Hematopoietic multipotent progenitor cell treated with erythropoietin and hydrocortisone succinate and interleukin-3 and kit ligand, for 15 days (in vitro differentiated cells): Measurements from ENCODE around the gene PSTPIP1.

Experiments
- DNase-seq: peaks from one replicate; pipeline ENCODE4 v3.0.0-alpha.2; 2015; ENCODE audit warnings: low spot score

The PSTPIP1 gene

DNA sequence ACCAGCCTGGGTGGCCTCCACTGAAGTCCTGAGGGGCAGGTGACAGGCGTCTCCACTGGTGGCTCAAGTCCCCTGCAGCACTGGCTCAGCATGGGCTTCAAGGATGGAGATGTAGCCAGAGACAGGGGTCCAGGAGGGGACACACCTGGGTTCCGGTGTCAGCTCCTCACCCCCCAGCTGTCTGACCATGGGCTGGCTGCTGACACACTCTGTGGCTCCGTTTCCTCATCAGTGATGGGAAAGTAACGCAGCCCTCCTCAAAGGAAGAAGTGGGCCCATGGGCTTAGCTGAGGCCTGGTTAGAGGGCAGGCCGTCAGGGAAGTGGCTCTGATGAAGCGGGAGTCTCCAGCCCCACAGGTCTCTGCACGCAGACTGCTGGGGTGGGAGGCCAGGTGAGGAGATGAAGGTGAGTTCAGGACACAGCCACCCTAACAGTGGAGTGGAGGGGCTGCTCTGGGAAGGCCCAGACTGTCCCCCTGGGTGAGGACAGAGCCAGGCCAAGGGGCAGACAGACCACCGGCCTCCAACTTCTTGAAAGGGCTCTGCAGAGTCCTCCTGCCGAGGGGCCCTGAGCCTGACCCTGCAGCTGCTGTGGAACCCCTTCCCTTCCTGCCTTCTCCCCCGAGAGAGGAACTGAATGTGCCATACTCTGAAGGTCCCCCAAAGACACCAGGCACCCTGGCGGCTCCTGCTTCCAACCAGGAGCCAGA, 24.0 kb downstream of the PSTPIP1 start:
- DNase-seq = no peak

DNA sequence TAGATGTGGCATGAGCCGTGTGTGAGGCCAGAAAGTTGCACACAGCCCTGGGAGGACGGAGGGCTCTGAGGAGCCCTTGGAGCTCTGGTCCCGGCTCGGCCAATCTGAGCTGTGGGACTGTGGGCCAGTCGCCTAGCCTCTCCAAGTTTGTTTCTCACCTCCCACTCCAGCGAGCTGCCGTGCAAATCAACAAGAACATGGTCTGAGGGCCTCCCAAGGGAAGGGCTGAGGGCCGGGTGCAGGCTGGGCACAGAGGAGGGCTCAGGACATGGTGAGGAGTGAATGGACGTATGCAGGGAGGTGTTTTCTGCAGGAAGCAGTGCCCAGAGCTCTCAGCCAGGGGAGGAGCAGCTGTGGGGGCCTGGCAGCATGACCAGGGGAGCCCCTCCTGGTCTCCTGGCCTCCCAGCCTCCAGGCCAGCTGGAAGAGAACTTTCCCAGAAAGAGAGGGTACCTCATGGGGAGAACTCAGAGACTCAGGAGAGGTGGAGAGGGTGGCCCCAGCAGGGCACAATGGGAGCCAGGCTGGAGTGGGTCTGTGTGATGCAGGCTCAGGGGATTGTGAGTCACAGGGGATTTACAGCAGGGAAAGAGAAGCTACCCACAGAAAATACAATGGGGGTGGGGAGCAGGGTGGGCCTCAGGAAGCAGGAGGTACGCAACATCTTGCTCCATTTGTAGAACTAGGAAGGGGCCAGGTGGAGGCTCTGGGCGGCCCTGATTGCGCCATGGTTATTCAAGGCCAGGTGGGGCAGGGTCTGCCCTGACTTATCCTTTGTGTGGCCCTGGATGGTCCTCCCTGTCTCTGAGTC, 24.8 kb downstream of the PSTPIP1 start:
- DNase-seq = no peak

DNA sequence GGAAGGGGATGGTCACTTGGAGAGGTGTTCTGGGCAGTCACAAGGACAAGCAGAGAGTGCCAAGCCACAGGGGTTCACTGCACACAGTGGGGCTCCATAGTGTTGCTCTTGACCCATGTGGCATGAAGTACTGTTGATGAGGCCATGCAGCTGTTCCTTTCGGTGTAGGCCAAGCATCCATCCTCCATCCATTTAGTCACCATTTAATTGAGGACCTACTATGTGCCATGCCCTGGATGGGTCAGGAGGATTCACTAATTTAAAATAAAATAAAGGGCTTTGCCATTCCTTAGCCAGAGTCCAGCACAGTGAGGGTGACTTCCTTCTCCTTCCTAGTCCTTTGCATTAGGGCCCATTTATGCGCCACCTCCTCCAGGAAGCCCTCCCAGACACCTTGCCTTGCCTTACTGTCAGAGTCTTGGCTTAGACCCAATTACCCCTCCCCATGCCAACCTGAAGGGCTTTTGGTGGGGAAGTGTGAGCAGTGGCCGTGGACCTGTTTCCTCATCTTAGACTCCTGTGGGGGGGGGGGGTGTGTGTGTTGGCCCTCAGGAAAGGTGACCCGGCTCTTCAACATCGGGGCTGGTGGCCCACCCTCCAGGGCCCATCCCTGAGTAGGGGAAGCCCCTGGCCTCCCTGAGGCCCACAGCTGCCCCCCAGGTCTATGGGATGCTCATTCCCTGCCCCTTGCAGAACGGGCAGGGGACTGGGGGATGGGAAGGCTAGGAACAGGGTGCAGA, 25.6 kb downstream of the PSTPIP1 start:
- DNase-seq = no peak

DNA sequence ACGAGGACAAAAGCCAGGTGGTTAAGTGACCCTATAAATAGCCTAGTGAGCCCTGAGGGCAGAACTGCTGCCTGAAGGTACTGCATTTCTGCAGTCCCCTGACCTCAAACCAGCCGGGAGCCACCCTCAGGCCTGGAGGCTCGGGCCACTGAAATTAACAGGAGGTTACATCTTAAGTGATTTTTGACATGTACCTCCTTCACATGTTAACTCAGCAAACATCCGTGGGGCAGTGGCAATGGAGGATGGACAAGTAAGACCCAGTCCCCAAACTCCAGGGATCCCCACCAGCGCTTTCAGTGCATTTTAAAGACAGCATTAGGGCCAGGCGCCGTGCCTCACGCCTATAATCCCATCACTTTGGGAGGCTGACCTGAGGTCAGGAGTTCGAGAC, 26.2 kb downstream of the PSTPIP1 start:
- no peak for DNase-seq

DNA sequence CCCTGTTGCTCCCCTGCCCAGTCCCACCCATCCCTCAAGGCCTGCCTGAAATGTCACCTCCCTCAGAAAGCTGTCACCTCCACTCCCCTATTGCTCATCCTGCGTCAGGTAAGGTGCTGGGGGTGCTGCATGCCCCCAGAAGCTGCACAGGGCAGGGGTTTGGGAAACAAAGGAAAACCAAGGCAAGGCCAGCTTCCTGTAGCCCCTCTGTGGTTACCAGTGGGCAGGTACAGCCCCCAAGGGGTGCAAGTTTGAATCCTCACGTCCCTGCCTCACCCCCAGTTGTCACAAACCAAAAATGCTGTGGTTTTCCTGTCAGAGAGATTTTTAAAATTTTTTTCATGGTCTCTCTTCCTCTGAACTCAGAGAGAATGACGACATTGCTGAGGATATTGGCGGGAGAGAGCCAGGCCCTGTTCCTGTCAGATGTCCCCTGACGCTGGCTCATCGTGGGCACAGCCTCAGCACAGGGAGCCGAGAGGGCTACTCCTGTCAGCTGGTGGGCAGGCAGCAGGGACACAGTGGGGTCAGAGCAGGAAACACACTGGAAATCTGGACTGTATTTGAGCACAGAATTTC, 27.0 kb downstream of the PSTPIP1 start:
- no peak for DNase-seq

DNA sequence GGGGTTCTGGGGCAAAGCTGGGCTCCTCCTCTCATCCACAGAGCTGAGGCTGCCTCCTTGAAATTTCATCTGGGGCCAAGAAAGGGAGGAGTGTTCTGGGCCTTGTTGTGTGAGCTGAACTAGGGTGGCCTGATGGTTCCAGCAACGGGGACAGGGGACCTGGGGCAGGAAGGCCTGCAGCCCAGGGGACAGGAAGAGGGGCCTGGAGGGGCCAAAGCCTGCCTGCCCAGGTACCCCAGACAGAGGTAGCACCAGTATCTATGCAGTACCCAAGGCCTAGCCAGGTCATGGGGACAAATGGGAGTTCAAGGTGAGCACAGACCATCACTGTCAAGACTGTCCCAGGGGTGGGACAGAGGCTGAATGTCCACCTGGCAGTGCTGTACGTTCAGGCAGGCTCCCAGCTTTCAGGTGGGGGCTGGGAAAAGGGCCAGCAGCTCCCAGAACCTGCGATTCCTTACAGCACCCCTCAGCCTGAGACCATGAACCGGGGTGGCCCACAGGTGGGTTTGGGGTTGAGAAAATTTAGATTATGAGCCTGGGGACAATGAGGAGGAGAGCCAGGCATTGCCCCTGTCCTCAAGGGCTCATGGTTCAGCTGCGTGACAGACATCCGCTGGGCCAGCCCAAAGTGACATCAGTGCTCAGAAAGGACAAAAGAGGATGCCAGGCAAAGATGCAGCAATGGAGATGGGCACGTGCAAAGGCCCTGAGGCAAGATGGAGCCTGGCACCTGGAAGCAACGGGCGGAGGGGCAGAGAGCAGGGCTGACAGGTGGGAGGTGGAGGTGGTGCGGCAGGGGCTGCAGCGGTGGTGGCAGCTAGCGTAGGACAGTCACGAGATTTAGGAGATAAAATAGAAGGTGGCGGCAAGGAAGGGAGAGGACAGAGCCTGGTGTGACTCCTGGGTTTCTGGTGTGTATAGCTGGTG, 28.0 kb downstream of the PSTPIP1 start:
- no peak for DNase-seq

DNA sequence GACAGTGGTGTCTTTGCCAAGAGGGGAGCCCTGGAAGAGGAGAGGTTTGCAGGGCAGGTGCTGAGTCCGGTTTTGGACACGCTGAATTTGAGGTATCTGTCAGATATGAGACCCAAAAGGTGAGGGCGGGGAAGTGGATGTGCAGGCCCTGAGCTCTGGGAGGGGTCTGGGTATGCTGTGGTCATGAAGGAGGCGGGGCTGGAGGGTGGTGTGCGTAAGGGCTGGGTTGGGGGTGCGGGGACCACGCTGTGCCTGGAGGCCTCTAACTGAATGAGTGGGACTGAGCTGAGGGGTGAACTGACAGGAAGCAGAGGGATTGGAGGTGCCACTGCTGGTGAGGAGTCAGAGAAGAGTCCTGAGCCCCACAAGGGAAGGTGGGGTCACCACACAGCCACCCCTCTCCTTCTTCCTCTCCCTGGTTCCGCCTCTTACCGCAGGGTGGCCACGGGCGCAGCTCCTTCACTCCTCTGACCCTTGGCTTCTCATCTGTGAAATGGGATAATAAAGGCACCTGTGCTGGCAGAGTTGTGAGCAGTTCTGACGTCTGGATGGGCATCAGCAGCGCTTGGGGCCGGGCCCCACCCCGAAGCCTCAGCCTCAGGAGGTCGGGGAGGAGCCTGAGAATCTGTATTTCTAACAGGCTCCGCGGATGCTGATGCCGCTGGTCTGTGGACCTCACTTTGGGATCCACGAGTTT, 28.8 kb downstream of the PSTPIP1 start:
- no peak for DNase-seq

DNA sequence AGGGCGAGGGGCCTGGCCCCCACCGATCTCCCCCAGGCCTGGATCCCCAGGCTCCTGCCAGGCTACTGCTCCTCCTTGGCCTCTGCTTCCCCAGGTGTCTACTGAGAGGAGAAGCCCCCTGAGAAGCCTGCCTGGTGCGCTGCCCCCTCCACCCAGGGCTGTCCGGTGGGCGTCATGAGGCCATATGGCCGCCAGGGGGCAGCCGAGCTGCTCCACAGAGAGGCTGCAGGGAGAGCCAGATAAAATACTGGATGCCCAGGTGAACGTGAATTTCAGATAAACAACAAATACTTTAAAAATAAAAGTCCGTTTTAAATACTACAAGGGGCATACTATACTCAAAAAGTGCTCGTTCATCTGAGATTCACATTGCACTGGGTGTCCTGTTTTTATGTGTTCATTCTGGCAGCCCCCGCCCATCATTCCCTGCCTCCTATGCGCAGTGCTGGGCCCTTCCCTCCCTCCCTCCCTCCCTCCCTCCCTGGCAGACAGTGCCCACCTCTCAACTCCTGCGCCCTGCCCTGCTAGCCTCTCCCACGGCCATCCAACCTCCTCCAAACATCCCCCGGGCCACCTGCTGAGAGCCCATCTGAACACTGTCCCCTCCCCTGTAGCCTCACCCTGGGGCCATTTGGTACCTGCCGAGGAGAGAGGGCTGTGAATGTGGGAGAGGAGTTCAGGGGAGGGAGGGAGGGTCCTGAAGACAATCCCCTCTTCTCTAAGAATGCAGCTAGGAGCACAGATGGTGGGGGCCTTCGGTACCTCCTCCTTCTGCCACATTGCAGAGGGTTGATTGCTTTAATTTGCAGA, 29.6 kb downstream of the PSTPIP1 start:
- peak; percentile 60 for DNase-seq

DNA sequence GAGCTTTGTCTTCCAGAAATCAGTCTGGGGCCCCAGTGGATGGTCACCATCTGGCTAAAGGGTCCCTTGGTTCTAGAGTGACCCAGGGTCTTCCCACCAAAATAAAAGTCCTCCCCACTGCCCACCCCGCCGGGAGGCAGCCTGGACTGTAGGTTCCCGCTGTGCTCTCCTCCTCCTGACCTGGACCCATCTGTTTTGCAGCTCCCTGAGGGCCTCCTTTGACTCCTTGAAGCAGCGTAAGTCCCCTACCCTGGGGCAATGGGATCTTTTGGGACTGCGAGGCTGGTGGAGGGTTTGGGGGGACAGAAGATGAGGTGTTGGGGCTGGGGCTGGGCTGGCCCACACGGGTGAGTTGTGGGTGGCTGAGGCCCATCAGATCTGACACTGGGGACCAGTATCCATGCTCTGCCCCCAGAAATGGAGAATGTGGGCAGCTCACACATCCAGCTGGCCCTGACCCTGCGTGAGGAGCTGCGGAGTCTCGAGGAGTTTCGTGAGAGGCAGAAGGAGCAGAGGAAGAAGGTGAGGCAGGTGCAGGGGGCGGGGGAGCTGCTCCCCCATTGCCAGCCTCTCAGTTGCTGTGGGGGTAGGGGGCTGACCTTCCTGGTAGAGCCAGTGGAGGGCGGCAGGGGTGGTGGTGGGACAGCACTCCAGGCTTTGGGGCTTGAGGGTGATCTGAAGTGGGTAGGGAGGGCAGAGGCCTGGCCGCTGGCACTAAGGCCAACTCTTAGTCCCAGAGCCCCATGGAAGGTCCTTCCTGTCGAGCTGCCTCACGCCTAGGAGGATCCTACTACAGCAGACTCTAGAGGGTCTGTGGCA, 30.4 kb downstream of the PSTPIP1 start:
- DNase-seq = no peak

DNA sequence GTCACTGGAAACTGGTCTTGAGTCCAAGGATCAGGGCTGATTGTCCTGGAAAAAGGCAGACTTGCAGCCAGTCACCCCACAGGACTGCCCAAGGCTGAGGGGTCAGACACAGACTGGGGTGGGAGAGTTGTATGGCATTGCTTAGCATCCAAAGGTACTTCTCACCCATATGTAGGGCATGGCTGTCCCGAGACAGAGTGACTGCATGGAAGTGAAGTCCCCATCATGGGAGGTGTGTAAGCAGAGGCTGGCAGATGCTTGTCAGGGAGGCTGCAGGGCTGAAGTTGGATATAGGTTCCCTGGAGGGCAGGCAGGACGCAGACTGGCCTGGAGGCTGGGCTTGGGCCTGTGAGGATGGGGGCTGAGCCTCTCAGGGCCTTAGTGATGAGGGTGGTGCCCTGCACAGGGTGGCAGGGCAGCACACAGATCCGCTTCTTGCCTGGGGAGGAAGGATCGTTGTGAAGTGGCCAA, 31.1 kb downstream of the PSTPIP1 start:
- no peak for DNase-seq

DNA sequence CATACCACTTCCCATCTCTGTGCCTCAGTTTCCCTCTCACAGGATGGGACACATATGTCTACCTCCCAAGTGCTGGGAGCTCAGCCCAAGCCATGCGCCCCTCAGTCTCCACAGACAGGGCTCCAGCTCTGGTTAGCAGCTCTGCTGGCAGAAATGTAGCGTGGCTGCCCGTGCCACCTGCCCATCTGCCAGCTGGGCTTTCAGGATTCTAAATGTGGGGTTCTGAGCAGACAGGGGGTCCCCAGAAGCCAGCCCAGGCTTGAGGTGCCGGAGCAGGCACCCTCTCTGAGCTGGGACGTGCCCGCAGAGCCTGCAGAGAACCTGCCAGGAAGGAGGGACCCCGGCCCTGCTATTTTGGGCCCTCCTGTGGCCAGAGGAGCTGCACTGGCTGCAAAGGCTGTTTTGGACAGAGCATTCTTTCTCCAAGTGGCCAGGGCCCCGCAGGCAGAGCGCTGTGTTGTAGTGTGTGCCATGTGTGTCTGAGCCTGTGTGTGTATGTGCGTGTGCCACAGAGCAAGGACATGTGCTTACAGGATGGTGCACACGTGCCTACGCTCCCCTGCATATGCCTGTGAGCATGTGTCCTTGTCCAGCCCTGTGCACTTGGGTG, 31.7 kb downstream of the PSTPIP1 start:
- DNase-seq = no peak

DNA sequence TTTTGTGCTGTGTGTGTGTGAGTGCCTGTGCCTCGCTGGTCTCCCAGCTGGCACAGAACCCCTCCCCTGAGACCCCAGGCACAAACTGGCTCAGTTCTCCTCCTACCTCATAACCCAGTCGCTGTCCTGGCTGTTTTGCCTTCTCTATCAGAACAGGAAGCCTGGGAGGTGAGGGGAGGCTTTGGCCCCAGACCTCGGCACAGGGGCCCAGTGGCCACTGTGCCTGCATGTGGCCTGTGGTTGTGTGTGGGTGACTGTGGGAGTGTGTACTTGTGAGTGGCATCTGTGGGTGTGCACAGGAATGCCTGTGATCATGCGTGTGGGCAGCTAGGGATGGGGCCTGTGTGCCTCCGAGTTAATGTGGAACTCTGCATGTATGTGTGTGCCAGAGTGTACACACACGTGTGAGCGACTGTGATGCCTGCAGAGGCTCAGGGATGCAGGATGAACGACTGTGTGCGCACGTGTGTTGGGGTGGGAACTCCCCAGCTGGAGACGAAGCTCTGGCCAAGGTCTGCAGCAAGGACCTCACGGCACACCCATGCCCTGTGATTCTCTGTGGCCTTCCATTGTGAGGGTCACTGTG, 32.3 kb downstream of the PSTPIP1 start:
- DNase-seq = no peak

DNA sequence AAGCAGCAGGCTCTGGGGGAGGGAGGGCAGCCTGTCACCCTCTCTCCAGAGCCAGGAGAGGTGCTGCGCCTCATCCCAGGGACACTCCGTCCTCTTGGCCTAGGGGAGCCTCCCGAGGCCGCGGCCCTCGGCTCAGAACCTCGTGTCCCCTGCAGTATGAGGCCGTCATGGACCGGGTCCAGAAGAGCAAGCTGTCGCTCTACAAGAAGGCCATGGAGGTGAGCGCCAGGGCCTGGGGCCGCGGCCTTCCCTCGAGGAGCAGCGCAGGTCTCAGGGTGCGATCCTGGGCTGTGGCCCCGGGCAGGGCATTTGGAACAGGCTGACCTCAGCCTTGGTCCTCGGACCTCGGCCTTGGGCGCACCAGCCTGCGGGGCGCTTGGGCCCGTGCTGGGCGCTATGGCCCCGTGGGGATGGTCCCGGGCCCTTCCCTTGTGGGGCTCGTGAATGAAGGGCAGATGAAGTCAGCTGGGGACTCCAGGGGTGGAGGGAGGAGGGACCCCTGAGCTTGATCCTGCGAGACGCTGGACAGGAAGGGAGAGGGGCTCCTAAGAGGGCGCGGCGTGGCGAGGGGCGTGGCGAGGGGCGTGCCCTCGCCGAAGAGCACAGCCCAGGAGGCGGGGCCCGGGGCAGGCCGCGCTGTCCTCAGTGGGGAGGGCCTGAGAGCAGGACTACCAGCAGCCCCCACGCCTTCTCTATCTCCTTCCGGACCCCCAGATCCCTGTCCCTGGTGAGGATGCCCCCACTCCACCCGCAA, 32.9 kb downstream of the PSTPIP1 start:
- no peak for DNase-seq

DNA sequence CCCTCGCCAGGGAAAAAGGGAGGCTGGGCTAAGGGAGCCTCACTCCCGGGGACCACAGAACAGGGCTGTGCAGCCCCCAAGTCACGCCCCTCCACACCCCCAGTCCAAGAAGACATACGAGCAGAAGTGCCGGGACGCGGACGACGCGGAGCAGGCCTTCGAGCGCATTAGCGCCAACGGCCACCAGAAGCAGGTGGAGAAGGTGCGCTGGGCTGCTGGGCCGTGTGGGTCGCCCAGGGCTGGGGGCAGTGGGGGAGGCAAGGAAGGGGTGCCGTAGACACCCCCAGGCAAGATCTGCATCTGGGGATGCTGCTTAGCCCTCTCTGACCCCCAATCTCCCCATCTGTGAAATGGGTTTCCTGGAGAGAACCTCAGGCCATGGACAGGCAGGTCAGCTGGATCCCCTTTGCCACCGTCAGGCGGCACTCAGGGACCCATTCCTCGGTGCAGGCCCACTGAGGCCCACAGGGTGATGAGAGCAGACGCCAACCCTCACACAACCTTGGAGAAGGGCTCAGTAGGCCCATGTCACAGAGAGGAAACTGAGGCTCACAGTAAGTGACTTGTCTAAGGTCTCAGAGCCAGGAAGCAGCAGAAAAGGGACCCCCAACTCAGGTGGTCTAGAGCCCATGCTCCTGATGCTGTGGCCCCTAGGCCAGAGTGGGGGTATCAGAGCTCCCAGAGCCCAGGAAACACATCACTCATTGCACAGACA, 33.7 kb downstream of the PSTPIP1 start:
- DNase-seq = no peak

DNA sequence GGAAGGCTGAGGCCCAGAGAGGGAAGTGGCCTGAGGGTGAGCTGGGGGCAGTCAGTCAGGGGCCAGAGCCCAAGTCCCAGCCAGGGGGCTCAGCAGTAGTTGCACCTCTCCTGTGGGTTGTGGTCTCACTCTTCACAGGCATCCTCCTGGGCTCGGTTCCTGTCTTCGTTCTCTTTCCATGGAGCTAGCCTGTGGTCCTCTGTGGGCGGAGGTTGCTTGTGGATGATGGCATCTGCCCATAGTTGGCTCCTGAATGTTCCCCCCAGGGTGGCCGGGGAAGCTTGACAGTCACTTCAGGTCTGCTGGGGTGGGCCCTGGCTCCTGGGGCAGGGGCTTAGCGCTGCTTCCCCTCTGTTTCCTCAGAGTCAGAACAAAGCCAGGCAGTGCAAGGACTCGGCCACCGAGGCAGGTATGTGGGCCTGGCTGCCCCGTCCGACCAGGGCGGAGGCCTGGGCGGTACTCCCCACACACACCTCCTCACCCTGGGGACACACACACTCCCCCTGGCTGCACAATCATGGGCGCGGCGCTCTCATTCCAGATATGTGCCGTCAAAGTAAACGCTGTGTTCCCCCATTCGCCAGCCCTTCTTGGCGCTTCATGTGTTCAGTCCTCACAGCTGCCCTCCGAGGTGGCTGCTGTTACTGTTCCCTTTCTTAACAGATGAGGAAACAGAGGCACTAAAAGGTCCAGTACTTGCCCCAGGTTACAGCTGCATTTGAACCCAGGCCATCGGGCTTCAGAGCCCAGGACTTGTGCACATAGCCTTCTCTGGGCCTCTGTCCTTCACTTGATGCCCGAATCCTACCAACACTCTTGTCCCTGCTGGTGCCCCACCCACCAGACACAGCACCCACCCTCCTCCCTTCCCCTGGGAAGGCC, 34.5 kb downstream of the PSTPIP1 start:
- DNase-seq = no peak
